ENCODE measurements around the gene PDZRN3.

The PDZRN3 gene

DNA sequence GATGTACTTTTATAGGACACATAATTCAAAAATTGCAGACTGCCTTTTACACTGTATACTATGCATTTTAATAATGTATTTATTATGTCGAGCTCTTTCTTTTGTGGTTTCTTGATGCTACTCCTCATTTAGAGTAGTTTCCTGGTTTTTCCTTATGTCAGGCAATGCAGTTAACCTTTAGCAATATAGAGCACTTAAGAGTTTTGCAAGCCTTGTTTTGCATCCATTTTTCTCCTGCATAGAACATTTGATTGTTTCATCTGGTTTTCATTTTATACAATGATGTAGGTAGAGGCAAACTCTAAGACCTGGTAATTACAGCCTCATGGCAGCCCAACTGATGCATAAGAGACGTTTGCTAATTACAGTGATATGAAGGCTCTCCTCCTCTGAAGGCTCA, 86.3 kb downstream of the PDZRN3 start:
- intact Hi-C loops (cut with DNase I), result no loop called here
- no peak for DNase-seq

GRCh38 chr3:73536952-73537351, 87.8 kb downstream of the PDZRN3 start:
- no peak for DNase-seq
- intact Hi-C loops (cut with DNase I), result no loop called here

DNA sequence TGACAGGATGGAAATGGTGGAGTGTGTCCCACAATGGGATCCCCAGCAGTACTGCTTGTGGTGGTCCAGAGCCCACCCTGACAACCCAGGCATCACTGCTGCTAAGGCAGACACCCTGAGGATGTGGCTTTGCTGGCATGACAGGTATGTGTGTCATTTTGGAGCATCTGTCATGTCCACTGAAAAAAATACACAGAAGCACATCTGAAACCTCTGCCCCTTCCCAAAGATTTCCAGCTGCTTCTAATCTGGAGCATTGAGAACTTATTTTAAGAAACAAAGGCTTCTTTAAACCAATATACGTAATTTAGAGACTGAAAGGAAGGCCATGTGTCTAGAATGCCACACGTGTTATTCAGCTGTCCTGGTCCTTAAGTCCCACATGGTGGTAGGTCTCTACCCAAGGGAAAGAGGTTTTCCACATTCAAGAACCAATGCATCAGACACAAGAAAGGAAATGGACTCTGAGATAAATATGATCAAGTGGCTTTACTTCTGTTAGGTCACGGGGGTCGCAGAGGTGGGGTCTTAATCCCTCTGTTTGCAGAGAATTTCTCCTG, 88.3 kb downstream of the PDZRN3 start:
- no peak for DNase-seq
- intact Hi-C loops (cut with DNase I), result no loop called here

DNA sequence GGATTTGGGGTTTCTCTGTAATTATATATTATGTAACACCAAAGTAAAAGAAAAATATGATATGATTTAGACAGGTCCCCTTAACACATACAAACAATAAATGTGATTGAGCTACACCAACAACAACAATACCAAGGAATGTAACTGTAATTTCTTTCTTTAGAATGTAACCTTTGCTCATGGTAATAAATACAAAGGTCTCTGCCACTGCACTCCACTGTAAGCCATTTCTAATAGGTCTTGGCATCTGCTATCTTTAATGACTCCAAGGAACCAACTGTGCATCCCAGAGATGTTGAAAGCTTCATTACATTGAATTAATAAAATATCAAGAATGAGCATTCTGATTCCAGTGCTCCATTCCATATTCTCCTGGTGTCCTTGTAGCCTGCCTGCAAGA, 88.8 kb downstream of the PDZRN3 start:
- no peak for DNase-seq
- intact Hi-C loops (cut with DNase I), result no loop called here

DNA sequence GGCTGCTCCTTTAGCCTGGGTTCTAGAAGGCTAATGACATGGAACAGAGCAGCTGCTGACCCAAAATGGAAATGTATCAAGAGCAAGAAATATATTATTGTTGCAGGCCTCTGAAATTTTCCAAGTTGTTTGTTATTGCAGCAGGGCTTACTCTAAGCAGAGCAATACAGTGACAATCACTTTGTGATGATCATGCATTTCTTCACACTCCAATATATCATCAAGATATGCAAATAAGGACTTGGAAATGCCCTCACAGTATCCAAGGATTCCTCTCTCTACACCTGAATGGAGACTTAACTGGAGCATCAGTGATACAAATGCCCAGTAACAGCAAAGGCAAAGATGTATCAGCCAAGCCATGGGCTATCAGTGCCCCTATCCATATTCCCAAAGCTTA, 89.6 kb downstream of the PDZRN3 start:
- no peak for DNase-seq
- intact Hi-C loops (cut with DNase I), result no loop called here

GRCh38 chr3:73530022-73530396, 94.7 kb downstream of the PDZRN3 start:
- intact Hi-C loops (cut with DNase I), result no loop called here
- DNase-seq, result no peak

- intact Hi-C loops (cut with DNase I), result no loop called here
- no peak for DNase-seq
These were observed 95.3 kb downstream of the PDZRN3 start for GRCh38 chr3:73529308-73530021.

GRCh38 chr3:73525591-73525990, 99.2 kb downstream of the PDZRN3 start:
- no peak for DNase-seq
- intact Hi-C loops (cut with DNase I), result no loop called here

- intact Hi-C loops (cut with DNase I), result no loop called here
These were observed 101.1 kb downstream of the PDZRN3 start for GRCh38 chr3:73523661-73524060.

DNA sequence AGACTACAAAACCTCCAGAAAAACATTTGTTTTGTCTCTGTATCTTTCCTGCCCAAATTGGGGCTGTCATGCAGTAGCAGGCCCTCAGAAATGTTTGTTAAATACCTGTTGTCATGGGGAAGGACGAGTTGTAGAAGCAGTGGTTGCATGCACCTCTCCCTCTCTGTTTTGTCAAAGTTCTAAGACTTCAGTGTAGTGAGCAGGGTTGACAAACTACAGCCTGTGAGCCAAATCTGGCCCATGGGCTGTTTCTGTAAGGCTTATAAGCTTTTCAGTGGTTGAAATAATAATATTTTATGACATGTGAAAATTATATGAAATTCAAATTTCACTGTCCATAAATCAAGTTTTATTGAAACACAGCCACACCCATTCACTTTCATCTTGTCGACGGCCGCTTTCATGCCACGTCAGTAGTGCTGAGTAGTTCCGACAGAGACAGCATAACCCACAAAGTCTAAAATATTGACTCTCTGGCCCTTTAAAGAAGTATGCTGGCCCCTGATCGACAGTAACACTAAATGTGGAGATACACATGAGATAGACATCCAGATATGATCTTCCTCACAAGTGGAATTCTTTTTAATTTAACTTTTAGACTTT, 102.9 kb downstream of the PDZRN3 start:
- intact Hi-C loops (cut with DNase I), result no loop called here
- no peak for DNase-seq

More at GRCh38 chr3:73523661-73524060, 101.1 kb downstream of the PDZRN3 start:
- DNase-seq, result no peak

DNA sequence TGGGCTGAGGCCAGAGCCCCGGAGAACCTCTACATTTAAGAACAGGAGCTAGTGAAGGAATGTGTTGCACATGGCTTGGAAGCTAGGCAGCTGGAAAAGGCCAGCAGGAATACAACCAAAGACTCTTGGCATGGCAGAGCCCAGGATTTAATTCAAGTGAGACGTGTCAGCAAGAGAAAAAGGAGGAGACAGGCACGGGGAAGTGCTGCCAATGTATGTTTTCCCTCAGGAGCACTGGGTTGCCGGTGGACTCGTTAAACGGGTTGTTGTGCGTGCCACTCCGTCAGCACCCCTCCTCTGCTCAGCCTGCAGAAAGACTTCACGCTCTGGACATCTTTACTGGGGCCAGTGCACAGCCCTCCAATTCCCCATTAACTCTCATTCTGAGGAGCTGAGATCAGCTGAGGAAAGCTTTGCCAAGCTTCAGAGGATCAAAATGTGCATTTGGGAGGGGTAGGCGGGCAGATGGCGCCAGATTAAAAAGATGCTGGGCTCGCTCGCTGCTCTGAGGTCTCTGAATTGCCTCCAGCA, 103.7 kb downstream of the PDZRN3 start:
- DNase-seq, result peak in 20 of 42 donors; percentile 5 to 60 (median 24)
- intact Hi-C loops (cut with DNase I), result no loop called here

- intact Hi-C loops (cut with DNase I), result loop anchor here (10.0 kb wide), 1 partner anchor 108 kb away; the partner anchor contains the start of gene PDZRN3
These were observed 108.1 kb downstream of the PDZRN3 start for GRCh38 chr3:73516631-73517030.

GRCh38 chr3:73513260-73513659, 111.5 kb downstream of the PDZRN3 start:
- no peak for DNase-seq
- intact Hi-C loops (cut with DNase I), result loop anchor here (10.0 kb wide), 1 partner anchor 112 kb away; the partner anchor contains the start of gene PDZRN3

More at GRCh38 chr3:73516631-73517030, 108.1 kb downstream of the PDZRN3 start:
- DNase-seq, result no peak

- intact Hi-C loops (cut with DNase I), result loop anchor here (10.0 kb wide), 1 partner anchor 113 kb away; the partner anchor contains the start of gene PDZRN3
- peak in 40 of 42 donors; percentile 14 to 77 (median 48) for DNase-seq
These were observed 112.9 kb downstream of the PDZRN3 start for GRCh38 chr3:73511571-73512525.

DNA sequence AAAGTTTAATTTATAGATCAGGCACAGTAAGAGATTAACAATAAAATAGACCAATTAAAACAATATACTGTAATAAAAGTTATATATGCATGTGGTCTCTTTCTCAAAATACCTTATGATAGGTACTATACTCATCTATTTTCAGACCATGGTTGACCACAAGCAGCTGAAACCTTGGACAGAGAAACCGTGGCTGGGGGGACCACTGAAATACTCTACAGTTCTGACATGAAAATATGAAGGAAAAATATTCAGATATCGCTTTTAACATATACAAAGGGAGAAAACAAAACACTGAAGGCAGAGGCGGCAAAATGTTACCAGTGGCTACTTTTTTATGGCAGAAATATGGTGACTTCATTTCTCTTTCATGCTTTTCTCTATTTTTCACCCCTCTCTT, 114.0 kb downstream of the PDZRN3 start:
- no peak for DNase-seq
- intact Hi-C loops (cut with DNase I), result loop anchor here (10.0 kb wide), 1 partner anchor 114 kb away; the partner anchor contains the start of gene PDZRN3

- intact Hi-C loops (cut with DNase I), result loop anchor here (10.0 kb wide), 1 partner anchor 114 kb away; the partner anchor contains the start of gene PDZRN3
- DNase-seq, result no peak
These were observed 114.4 kb downstream of the PDZRN3 start for GRCh38 chr3:73510334-73510733.

- no peak for DNase-seq
- intact Hi-C loops (cut with DNase I), result loop anchor here (5.0 to 10.0 kb wide), 3 partner anchors 115 to 337 kb away; partner anchors contain the start of gene PDZRN3
These were observed 114.9 kb downstream of the PDZRN3 start for GRCh38 chr3:73509816-73510215.

DNA sequence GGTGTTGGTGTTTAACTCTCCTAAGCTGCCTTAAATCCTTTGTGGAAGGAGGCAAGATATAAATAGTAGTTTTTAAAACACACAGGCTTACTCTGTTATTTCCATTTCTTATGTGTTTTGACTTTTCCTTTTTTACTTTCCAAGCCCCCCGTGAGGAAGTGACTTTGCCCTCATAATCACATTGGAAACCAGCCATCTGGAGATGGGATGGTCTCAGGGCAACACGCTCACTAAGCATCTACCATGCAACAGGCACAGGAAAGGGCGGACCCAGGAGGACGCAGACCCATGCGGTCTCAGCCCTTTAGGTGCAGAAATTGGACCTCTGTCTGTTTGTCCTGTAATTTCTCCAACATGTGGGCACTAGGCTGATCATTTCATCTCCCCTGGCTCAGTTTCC, 115.7 kb downstream of the PDZRN3 start:
- intact Hi-C loops (cut with DNase I), result loop anchor here (5.0 to 10.0 kb wide), 2 partner anchors 256 to 338 kb away; no protein-coding TSS in a partner anchor
- DNase-seq, result no peak

Data from head of caudate nucleus (tissue), 42 donors.